Measurements from ENCODE around the gene ECT2L. TPM values are rescaled to one million over a fixed set of nuclear protein-coding genes. Genes with fewer than 3 reads are reported as not detected.

The ECT2L gene
- total RNA-seq, 1 donor from 2014 or later: not detected

GRCh38 chr6:138897031-138897430 is 101.1 kb downstream of the ECT2L start:
- Mint-ChIP-seq H3K4me1 (ENCODE audit: unreplicated experiment) (no peaks in the 10 kb centered on the region), H3K27me3 (ENCODE audit: unreplicated experiment) (no peaks in the 10 kb centered on the region), H3K27ac (ENCODE audit: unreplicated experiment) (no peak overlapping the region), H3K4me3 (ENCODE audit: unreplicated experiment) (no peak overlapping the region), H3K9me3 (ENCODE audit: unreplicated experiment) (no peaks in the 10 kb centered on the region), H3K36me3 (ENCODE audit: low read depth, unreplicated experiment) (no peaks in the 10 kb centered on the region)
- TF ChIP-seq CTCF (IDR thresholded peaks at IDR 0.05; ENCODE audit: unreplicated experiment): no peak
- DNase-seq (ENCODE audit: low spot score): no peak

- H3K4me3 Mint-ChIP-seq (ENCODE audit: unreplicated experiment): no peak overlapping the region
- no peak overlapping the region for H3K27ac Mint-ChIP-seq (ENCODE audit: unreplicated experiment)
- H3K36me3 Mint-ChIP-seq (ENCODE audit: low read depth, unreplicated experiment): peaks cover 22% of the 10 kb centered on the region
- DNase-seq (ENCODE audit: low spot score): no peak
- H3K27me3 Mint-ChIP-seq (ENCODE audit: unreplicated experiment): no peaks in the 10 kb centered on the region
- H3K9me3 Mint-ChIP-seq (ENCODE audit: unreplicated experiment): no peaks in the 10 kb centered on the region
- no peak for TF ChIP-seq CTCF (IDR thresholded peaks at IDR 0.05; ENCODE audit: unreplicated experiment)
- H3K4me1 Mint-ChIP-seq (ENCODE audit: unreplicated experiment): peaks cover 15% of the 10 kb centered on the region
These were observed 111.3 kb downstream of the ECT2L start for GRCh38 chr6:138907167-138907566.

GRCh38 chr6:138909511-138909910 is 113.6 kb downstream of the ECT2L start:
- Mint-ChIP-seq H3K36me3 (ENCODE audit: low read depth, unreplicated experiment) (peaks cover 35% of the 10 kb centered on the region), H3K4me1 (ENCODE audit: unreplicated experiment) (peaks cover 15% of the 10 kb centered on the region), H3K27ac (ENCODE audit: unreplicated experiment) (peak overlapping the region; percentile 25), H3K9me3 (ENCODE audit: unreplicated experiment) (no peaks in the 10 kb centered on the region), H3K27me3 (ENCODE audit: unreplicated experiment) (peaks cover 4% of the 10 kb centered on the region), H3K4me3 (ENCODE audit: unreplicated experiment) (no peak overlapping the region)
- DNase-seq (ENCODE audit: low spot score): no peak
- no peak for TF ChIP-seq CTCF (IDR thresholded peaks at IDR 0.05; ENCODE audit: unreplicated experiment)

GRCh38 chr6:138909975-138910374 is 114.1 kb downstream of the ECT2L start:
- TF ChIP-seq CTCF (IDR thresholded peaks at IDR 0.05; ENCODE audit: unreplicated experiment): no peak
- DNase-seq (ENCODE audit: low spot score): no peak
- no peak overlapping the region for H3K4me3 Mint-ChIP-seq (ENCODE audit: unreplicated experiment)

GRCh38 chr6:138912308-138912707 is 116.4 kb downstream of the ECT2L start:
- peaks cover 4% of the 10 kb centered on the region for H3K27me3 Mint-ChIP-seq (ENCODE audit: unreplicated experiment)

More at GRCh38 chr6:138909975-138910374, 114.1 kb downstream of the ECT2L start:
- Mint-ChIP-seq H3K4me1 (ENCODE audit: unreplicated experiment) (peaks cover 15% of the 10 kb centered on the region), H3K27ac (ENCODE audit: unreplicated experiment) (peak overlapping the region; percentile 25), H3K27me3 (ENCODE audit: unreplicated experiment) (peaks cover 4% of the 10 kb centered on the region), H3K9me3 (ENCODE audit: unreplicated experiment) (no peaks in the 10 kb centered on the region), H3K36me3 (ENCODE audit: low read depth, unreplicated experiment) (peaks cover 37% of the 10 kb centered on the region)

More at GRCh38 chr6:138912308-138912707, 116.4 kb downstream of the ECT2L start:
- Mint-ChIP-seq H3K4me3 (ENCODE audit: unreplicated experiment) (no peak overlapping the region), H3K9me3 (ENCODE audit: unreplicated experiment) (no peaks in the 10 kb centered on the region), H3K36me3 (ENCODE audit: low read depth, unreplicated experiment) (peaks cover 32% of the 10 kb centered on the region), H3K4me1 (ENCODE audit: unreplicated experiment) (peaks cover 11% of the 10 kb centered on the region), H3K27ac (ENCODE audit: unreplicated experiment) (no peak overlapping the region)
- no peak for DNase-seq (ENCODE audit: low spot score)
- no peak for TF ChIP-seq CTCF (IDR thresholded peaks at IDR 0.05; ENCODE audit: unreplicated experiment)

All from endothelial cell (in vitro differentiated cells).